ENCODE results near the gene ACTL7A. TPM values are rescaled to one million over a fixed set of nuclear protein-coding genes. Genes with fewer than 3 reads are reported as not detected.

The ACTL7A gene
- polyA plus RNA-seq, 1 donor from 2014 or later, result not detected

GRCh38 chr9:108844856-108845255 is 17.2 kb upstream of the ACTL7A start:
- H3K9ac ChIP-seq (ENCODE audit: low read length), result no peak overlapping the region
- no peaks in the 10 kb centered on the region for H3F3A ChIP-seq (ENCODE audit: insufficient read depth, low read length, poor library complexity, severe bottlenecking)
- no peaks in the 10 kb centered on the region for H4K20me1 ChIP-seq (ENCODE audit: insufficient read depth)
- no peaks in the 10 kb centered on the region for H3K27me3 ChIP-seq (ENCODE audit: insufficient read depth, low read depth, low read length)
- TF ChIP-seq MXI1 (conservative IDR thresholded peaks at IDR 0.05; ENCODE audit: poor library complexity, severe bottlenecking) (no peak), TAF1 (IDR thresholded peaks at IDR 0.05; ENCODE audit: low read depth) (no peak), EP300 (conservative IDR thresholded peaks at IDR 0.05; ENCODE audit: poor library complexity, severe bottlenecking) (no peak), POLR2AphosphoS5 (IDR thresholded peaks at IDR 0.05) (no peak), EZH2 (IDR thresholded peaks at IDR 0.05; ENCODE audit: borderline replicate concordance, insufficient read depth, low read length, poor library complexity, severe bottlenecking) (no peak), SMC3 (conservative IDR thresholded peaks at IDR 0.05; ENCODE audit: poor library complexity) (no peak), RAD21 (conservative IDR thresholded peaks at IDR 0.05) (no peak), REST (IDR thresholded peaks at IDR 0.05; ENCODE audit: borderline replicate concordance) (no peak)
- TF ChIP-seq, protein P1, sequence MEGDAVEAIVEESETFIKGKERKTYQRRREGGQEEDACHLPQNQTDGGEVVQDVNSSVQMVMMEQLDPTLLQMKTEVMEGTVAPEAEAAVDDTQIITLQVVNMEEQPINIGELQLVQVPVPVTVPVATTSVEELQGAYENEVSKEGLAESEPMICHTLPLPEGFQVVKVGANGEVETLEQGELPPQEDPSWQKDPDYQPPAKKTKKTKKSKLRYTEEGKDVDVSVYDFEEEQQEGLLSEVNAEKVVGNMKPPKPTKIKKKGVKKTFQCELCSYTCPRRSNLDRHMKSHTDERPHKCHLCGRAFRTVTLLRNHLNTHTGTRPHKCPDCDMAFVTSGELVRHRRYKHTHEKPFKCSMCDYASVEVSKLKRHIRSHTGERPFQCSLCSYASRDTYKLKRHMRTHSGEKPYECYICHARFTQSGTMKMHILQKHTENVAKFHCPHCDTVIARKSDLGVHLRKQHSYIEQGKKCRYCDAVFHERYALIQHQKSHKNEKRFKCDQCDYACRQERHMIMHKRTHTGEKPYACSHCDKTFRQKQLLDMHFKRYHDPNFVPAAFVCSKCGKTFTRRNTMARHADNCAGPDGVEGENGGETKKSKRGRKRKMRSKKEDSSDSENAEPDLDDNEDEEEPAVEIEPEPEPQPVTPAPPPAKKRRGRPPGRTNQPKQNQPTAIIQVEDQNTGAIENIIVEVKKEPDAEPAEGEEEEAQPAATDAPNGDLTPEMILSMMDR (IDR thresholded peaks at IDR 0.05; ENCODE audit: poor library complexity, severe bottlenecking), result no peak
- no peaks in the 10 kb centered on the region for H3K9me2 ChIP-seq (ENCODE audit: insufficient read depth, low read length)
- no peak overlapping the region for H2AFZ ChIP-seq (ENCODE audit: low read depth, low read length)
- no peaks in the 10 kb centered on the region for H3K36me3 ChIP-seq (ENCODE audit: insufficient read depth, low read length)
- no peaks in the 10 kb centered on the region for H3K9me3 ChIP-seq (ENCODE audit: low read length)
- H3K79me2 ChIP-seq (replicated peaks; ENCODE audit: insufficient read depth, low read length), result no peaks in the 10 kb centered on the region
- no peak overlapping the region for H3K4me3 ChIP-seq (ENCODE audit: low read length)
- H3K27ac ChIP-seq (ENCODE audit: low read length), result no peak overlapping the region
- H3K4me2 ChIP-seq (ENCODE audit: low read length), result no peak overlapping the region

DNA sequence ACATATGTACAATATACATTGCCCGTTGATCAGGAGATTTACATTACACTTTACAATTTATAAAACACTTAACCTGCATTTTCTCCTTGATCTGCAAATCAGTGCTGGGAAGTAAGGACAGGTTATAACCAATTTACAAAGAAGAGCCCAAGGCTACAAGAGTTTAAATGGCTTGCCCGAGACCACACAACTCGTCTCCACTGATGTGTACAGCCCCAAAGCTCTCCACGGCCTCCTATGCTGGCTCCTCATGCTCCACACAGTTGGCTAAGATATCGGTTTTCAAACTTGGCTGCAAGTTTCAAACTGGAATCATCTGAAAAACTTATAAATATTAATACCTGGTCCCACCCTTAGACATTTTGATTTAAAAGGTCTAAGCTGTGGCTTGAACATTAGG is 16.6 kb upstream of the ACTL7A start:
- no peak overlapping the region for H3K4me3 ChIP-seq (ENCODE audit: low read length)
- H3K9me3 ChIP-seq (ENCODE audit: low read length), result no peaks in the 10 kb centered on the region
- H3F3A ChIP-seq (ENCODE audit: insufficient read depth, low read length, poor library complexity, severe bottlenecking), result no peaks in the 10 kb centered on the region
- H3K9me2 ChIP-seq (ENCODE audit: insufficient read depth, low read length), result no peaks in the 10 kb centered on the region
- no peak overlapping the region for H3K9ac ChIP-seq (ENCODE audit: low read length)
- no peaks in the 10 kb centered on the region for H3K27me3 ChIP-seq (ENCODE audit: insufficient read depth, low read depth, low read length)
- no peak overlapping the region for H3K27ac ChIP-seq (ENCODE audit: low read length)
- TF ChIP-seq TAF1 (IDR thresholded peaks at IDR 0.05; ENCODE audit: low read depth) (no peak), RAD21 (conservative IDR thresholded peaks at IDR 0.05) (no peak)
- H4K20me1 ChIP-seq (ENCODE audit: insufficient read depth), result no peaks in the 10 kb centered on the region
- H3K79me2 ChIP-seq (replicated peaks; ENCODE audit: insufficient read depth, low read length), result no peaks in the 10 kb centered on the region
- H3K4me2 ChIP-seq (ENCODE audit: low read length), result no peak overlapping the region
- no peaks in the 10 kb centered on the region for H3K36me3 ChIP-seq (ENCODE audit: insufficient read depth, low read length)
- no peak overlapping the region for H2AFZ ChIP-seq (ENCODE audit: low read depth, low read length)

- Histone ChIP-seq H3K27me3 (ENCODE audit: insufficient read depth, low read depth, low read length) (no peaks in the 10 kb centered on the region), H4K20me1 (ENCODE audit: insufficient read depth) (no peaks in the 10 kb centered on the region), H3F3A (ENCODE audit: insufficient read depth, low read length, poor library complexity, severe bottlenecking) (no peaks in the 10 kb centered on the region), H3K4me3 (ENCODE audit: low read length) (no peak overlapping the region), H3K9ac (ENCODE audit: low read length) (no peak overlapping the region), H2AFZ (ENCODE audit: low read depth, low read length) (no peak overlapping the region), H3K36me3 (ENCODE audit: insufficient read depth, low read length) (no peaks in the 10 kb centered on the region), H3K9me2 (ENCODE audit: insufficient read depth, low read length) (no peaks in the 10 kb centered on the region), H3K9me3 (ENCODE audit: low read length) (no peaks in the 10 kb centered on the region), H3K27ac (ENCODE audit: low read length) (no peak overlapping the region), H3K4me2 (ENCODE audit: low read length) (no peak overlapping the region), H3K79me2 (replicated peaks; ENCODE audit: insufficient read depth, low read length) (no peaks in the 10 kb centered on the region)
- TF ChIP-seq SMC3 (conservative IDR thresholded peaks at IDR 0.05; ENCODE audit: poor library complexity) (no peak), EP300 (conservative IDR thresholded peaks at IDR 0.05; ENCODE audit: poor library complexity, severe bottlenecking) (no peak), RAD21 (conservative IDR thresholded peaks at IDR 0.05) (no peak), POLR2AphosphoS5 (IDR thresholded peaks at IDR 0.05) (no peak), REST (IDR thresholded peaks at IDR 0.05; ENCODE audit: borderline replicate concordance) (no peak)
- TF ChIP-seq, protein P1 (IDR thresholded peaks at IDR 0.05; ENCODE audit: poor library complexity, severe bottlenecking), result no peak
Measured at GRCh38 chr9:108845947-108846346, 16.1 kb upstream of the ACTL7A start.

Data from neural cell (in vitro differentiated cells).